HCT116 (cell line): ENCODE measurements around the gene CASKIN2. TPM values are rescaled to one million over a fixed set of nuclear protein-coding genes. Genes with fewer than 3 reads are reported as not detected.

Experiments used
- ATAC-seq: fragments of 200-7000 bp; cut with Tn5 transposase; 2 replicates; pipeline ENCODE4 v1.9.1; 2020; ENCODE audit warnings: mild to moderate bottlenecking, moderate library complexity
- BruUV-seq: library from RNA; stranded (reverse); fragments of 400-500 nt; replicated peaks from 2 replicates; lab custom pipeline; 2021; lab: Mats Ljungman, UMichigan
- CTCF ChIA-PET: fragments of 300-600 bp; sonication (Branson Sonifier 250); formaldehyde crosslinking; loops from one replicate; lab custom pipeline; 2021; ENCODE audit warnings: antibody characterized with exemption; lab: Charles Lee
- POLR2A ChIA-PET: fragments of 300-600, 350-600 bp; sonication (Branson Sonifier 250); formaldehyde crosslinking; loops from one replicate; lab custom pipeline; 2021; ENCODE audit warnings: antibody characterized with exemption; lab: Charles Lee
- RAD21 ChIA-PET, 2 experiments: fragments of 300-600 bp; sonication (Branson Sonifier 250); formaldehyde crosslinking; loops; one replicate each; lab custom pipeline; 2023; ENCODE audit warnings: low total read pairs in 2 of 2; ENCODE audit not compliant: uncharacterized antibody in 2 of 2, unreplicated experiment in 2 of 2, low non-redundant PET in 1 of 2; lab: Charles Lee
- DNase-seq: peaks from one replicate; pipeline ENCODE4 v3.0.0-alpha.2; 2010; ENCODE audit warnings: low read depth, low spot score
- H2AFZ ChIP-seq: fragments of 200-600 bp; shearing (Covaris generic), sonication (generic); 2 replicates; pipeline ENCODE4 v1.6.1; 2017; ENCODE audit warnings: low read depth, mixed run types, mixed read lengths, antibody characterized with exemption, low read length; ENCODE audit not compliant: poor library complexity, severe bottlenecking
- H3K27ac ChIP-seq: 2 replicates; pipeline ENCODE4 v1.5.1; 2012; ENCODE audit warnings: low read depth, low read length
- H3K27me3 ChIP-seq: fragments of 200-600 bp; sonication (generic); 2 replicates; pipeline ENCODE4 v1.6.1; 2016; ENCODE audit warnings: mixed run types, low read length, mixed read lengths; ENCODE audit not compliant: insufficient read depth
- H3K36me3 ChIP-seq, 2 experiments: fragments of 200-500 bp in 1 of 2; fragments of 200-600 bp in 1 of 2; sonication (Bioruptor generic) in 1 of 2; sonication (generic) in 1 of 2; 2 replicates each; pipeline versions ENCODE4 v1.5.1 to v1.6.1; 2014 to 2016; ENCODE audit warnings: low read length in 2 of 2, inconsistent platforms in 1 of 2, mixed read lengths in 1 of 2, mixed run types in 1 of 2; ENCODE audit not compliant: insufficient read depth in 2 of 2, control insufficient read depth in 1 of 2
- H3K4me1 ChIP-seq, 2 experiments: fragments of 200-600 bp in 1 of 2; sonication (generic) in 1 of 2; 2 replicates each; pipeline versions ENCODE4 v1.5.1 to v1.6.1; 2012 to 2017; ENCODE audit warnings: low read length in 2 of 2, inconsistent platforms in 1 of 2, mild to moderate bottlenecking in 1 of 2, mixed read lengths in 1 of 2, mixed run types in 1 of 2, moderate library complexity in 1 of 2; ENCODE audit not compliant: insufficient read depth in 2 of 2, control insufficient read depth in 1 of 2
- H3K4me2 ChIP-seq: fragments of 200-600 bp; sonication (generic); 2 replicates; pipeline ENCODE4 v1.6.1; 2017; ENCODE audit warnings: mixed run types, low read length, mixed read lengths
- H3K4me3 ChIP-seq, 2 experiments: fragments of 200-600 bp in 1 of 2; sonication (generic) in 1 of 2; replicated peaks in 1 of 2; 2 replicates each; pipeline ENCODE4 v1.5.1; 2011 to 2016; ENCODE audit warnings: low read length in 2 of 2, control low read depth in 1 of 2, low read depth in 1 of 2, mild to moderate bottlenecking in 1 of 2, mixed read lengths in 1 of 2, mixed run types in 1 of 2
- H3K79me2 ChIP-seq: fragments of 200-600 bp; sonication (generic); 2 replicates; pipeline ENCODE4 v1.6.1; 2017; ENCODE audit warnings: mild to moderate bottlenecking, mixed run types, low read length, moderate library complexity, mixed read lengths; ENCODE audit not compliant: insufficient read depth
- H3K9ac ChIP-seq: fragments of 200-600 bp; sonication (generic); 2 replicates; pipeline ENCODE4 v1.6.1; 2016; ENCODE audit warnings: low read length, mixed read lengths
- H3K9me2 ChIP-seq: fragments of 200-600 bp; sonication (generic), shearing (Covaris generic); 2 replicates; pipeline ENCODE4 v1.6.1; 2017; ENCODE audit warnings: mixed run types, mild to moderate bottlenecking, moderate library complexity; ENCODE audit not compliant: insufficient read depth
- H3K9me3 ChIP-seq, 2 experiments: fragments of 200-500 bp in 1 of 2; fragments of 200-600 bp in 1 of 2; sonication (Bioruptor generic) in 1 of 2; sonication (generic) in 1 of 2; 2 replicates each; pipeline ENCODE4 v1.6.1; 2014 to 2017; ENCODE audit warnings: low read length in 2 of 2, mixed read lengths in 2 of 2, inconsistent platforms in 1 of 2, low read depth in 1 of 2, mild to moderate bottlenecking in 1 of 2, mixed run types in 1 of 2, moderate library complexity in 1 of 2; ENCODE audit not compliant: control insufficient read depth in 1 of 2, insufficient read depth in 1 of 2
- H4K20me1 ChIP-seq: fragments of 200-600 bp; sonication (generic), shearing (Covaris generic); 2 replicates; pipeline ENCODE4 v1.6.1; 2017; ENCODE audit warnings: mixed run types, mild to moderate bottlenecking, moderate library complexity; ENCODE audit not compliant: insufficient read depth
- ATF3 ChIP-seq: IDR thresholded peaks from 2 replicates; pipeline ENCODE4 v1.6.1; 2012
- ELF1 ChIP-seq: IDR thresholded peaks from 2 replicates; pipeline ENCODE4 v1.6.1; 2012; ENCODE audit warnings: low read depth, borderline replicate concordance
- EZH2phosphoT487 ChIP-seq: fragments of 200-600 bp; IDR thresholded peaks from 2 replicates; pipeline ENCODE4 v1.6.1; 2018; ENCODE audit warnings: antibody characterized with exemption, borderline replicate concordance
- intact Hi-C: fragments of 100-400 bp; cut with micrococcal nuclease; formaldehyde crosslinking; loops from 2 replicates; pipeline ENCODE4 v1.10.0; 2022
- total RNA-seq: library from RNA; stranded (reverse); gene quantifications from one replicate; pipeline ENCODE4 v1.2.1, GENCODE V29; 2021; ENCODE audit not compliant: unreplicated experiment
- TF ChIP-seq, protein P1 (sequence below), 3 experiments: fragments of 200-600 bp in 1 of 3; sonication (generic) in 1 of 3; IDR thresholded peaks in 2 of 3; conservative IDR thresholded peaks in 1 of 3; 2 replicates each; pipeline ENCODE4 v1.5.1; 2012 to 2017; ENCODE audit warnings: low read depth in 2 of 3, low read length in 2 of 3, antibody characterized with exemption in 1 of 3, borderline replicate concordance in 1 of 3, control low read depth in 1 of 3, mild to moderate bottlenecking in 1 of 3, mixed read lengths in 1 of 3, mixed run types in 1 of 3, moderate library complexity in 1 of 3; ENCODE audit not compliant: insufficient read depth in 1 of 3

Gene CASKIN2
- total RNA-seq, 1 experiment from 2014 or later, result 38.4 TPM

GRCh38 chr17:75504347-75505151 is 10.8 kb downstream of the CASKIN2 start:
- Histone ChIP-seq H3K27me3 (no peaks in the 10 kb centered on the region), H4K20me1 (no peaks in the 10 kb centered on the region), H3K79me2 (no peaks in the 10 kb centered on the region), H3K9me3 (no peaks in the 10 kb centered on the region), H3K36me3 (peaks cover 22 to 27% of the 10 kb centered on the region in 2 experiments; a peak in 3 of 4 replicates)
- RAD21 ChIA-PET, result no interaction called here
- no TSS peak for BruUV-seq
- no peak for TF ChIP-seq ATF3
- no peak for TF ChIP-seq EZH2phosphoT487
- no peak for TF ChIP-seq ELF1
- TF ChIP-seq, protein P1, sequence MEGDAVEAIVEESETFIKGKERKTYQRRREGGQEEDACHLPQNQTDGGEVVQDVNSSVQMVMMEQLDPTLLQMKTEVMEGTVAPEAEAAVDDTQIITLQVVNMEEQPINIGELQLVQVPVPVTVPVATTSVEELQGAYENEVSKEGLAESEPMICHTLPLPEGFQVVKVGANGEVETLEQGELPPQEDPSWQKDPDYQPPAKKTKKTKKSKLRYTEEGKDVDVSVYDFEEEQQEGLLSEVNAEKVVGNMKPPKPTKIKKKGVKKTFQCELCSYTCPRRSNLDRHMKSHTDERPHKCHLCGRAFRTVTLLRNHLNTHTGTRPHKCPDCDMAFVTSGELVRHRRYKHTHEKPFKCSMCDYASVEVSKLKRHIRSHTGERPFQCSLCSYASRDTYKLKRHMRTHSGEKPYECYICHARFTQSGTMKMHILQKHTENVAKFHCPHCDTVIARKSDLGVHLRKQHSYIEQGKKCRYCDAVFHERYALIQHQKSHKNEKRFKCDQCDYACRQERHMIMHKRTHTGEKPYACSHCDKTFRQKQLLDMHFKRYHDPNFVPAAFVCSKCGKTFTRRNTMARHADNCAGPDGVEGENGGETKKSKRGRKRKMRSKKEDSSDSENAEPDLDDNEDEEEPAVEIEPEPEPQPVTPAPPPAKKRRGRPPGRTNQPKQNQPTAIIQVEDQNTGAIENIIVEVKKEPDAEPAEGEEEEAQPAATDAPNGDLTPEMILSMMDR (IDR thresholded peaks at IDR 0.05 in 2 of 3, conservative IDR thresholded peaks at IDR 0.05 in 1 of 3; ENCODE audit: borderline replicate concordance in 1 of 3, insufficient read depth in 1 of 3, low read depth in 2 of 3, low read length in 2 of 3), result peak; percentile 76 to 95 (median 92); a peak in 5 of 6 replicates
- TF ChIP-seq, all 23 proteins: peak for 1
- Histone ChIP-seq H3K9ac (no peak overlapping the region), H3K4me3 (no peak overlapping the region), H3K9me2 (no peaks in the 10 kb centered on the region), H3K4me1 (peaks cover 0 to 13% of the 10 kb centered on the region in 2 experiments; a peak in 1 of 4 replicates), H3K27ac (no peak overlapping the region), H3K4me2 (no peak overlapping the region), H2AFZ (no peak overlapping the region)
- intact Hi-C loops, result no loop called here
- ATAC-seq (peak; percentile 85), DNase-seq (no peak)
- ChIA-PET POLR2A (no interaction called here), CTCF (interaction anchor here (1.1 to 1.3 kb wide), 3 partner anchors 12 to 182 kb away, joined by 3 to 4 read pairs (median 4); partner anchors contain the start of gene TSEN54)
